OCI-LY1 (cell line): ENCODE measurements around the gene RNF207.

Source experiments
- H2AFZ ChIP-seq: fragments of 200-600 bp; sonication (generic), shearing (Covaris generic); 2 replicates; pipeline ENCODE4 v1.6.0; 2014; ENCODE audit warnings: antibody characterized with exemption, mild to moderate bottlenecking, low read length
- H3F3A ChIP-seq: fragments of 200-600 bp; sonication (generic), shearing (Covaris generic); 2 replicates; pipeline ENCODE4 v1.6.0; 2014; ENCODE audit warnings: mild to moderate bottlenecking, antibody characterized with exemption, low read length, moderate library complexity; ENCODE audit not compliant: insufficient read depth
- H3K27ac ChIP-seq: fragments of 200-600 bp; sonication (generic); 2 replicates; pipeline ENCODE4 v1.5.1; 2014; ENCODE audit warnings: low read length, mixed run types, mild to moderate bottlenecking, low read depth; ENCODE audit not compliant: poor library complexity, severe bottlenecking
- H3K27me3 ChIP-seq: fragments of 200-600 bp; sonication (generic); 2 replicates; pipeline ENCODE4 v1.6.0; 2014; ENCODE audit warnings: antibody characterized with exemption, mild to moderate bottlenecking, low read length, moderate library complexity; ENCODE audit not compliant: insufficient read depth
- H3K36me3 ChIP-seq: fragments of 200-600 bp; sonication (generic); 2 replicates; pipeline ENCODE4 v1.6.1; 2014; ENCODE audit warnings: mild to moderate bottlenecking, antibody characterized with exemption, low read length, moderate library complexity, mixed read lengths; ENCODE audit not compliant: insufficient read depth
- H3K4me1 ChIP-seq: fragments of 200-600 bp; sonication (generic); 2 replicates; pipeline ENCODE4 v1.5.1; 2014; ENCODE audit warnings: mild to moderate bottlenecking, low read length, moderate library complexity; ENCODE audit not compliant: insufficient read depth, severe bottlenecking
- H3K4me2 ChIP-seq: fragments of 200-600 bp; sonication (generic), shearing (Covaris generic); 2 replicates; pipeline ENCODE4 v1.6.1; 2014; ENCODE audit warnings: low read length
- H3K4me3 ChIP-seq: fragments of 200-600 bp; sonication (generic); 2 replicates; pipeline ENCODE4 v1.5.1; 2014; ENCODE audit warnings: low read length, low read depth, mild to moderate bottlenecking, mixed read lengths; ENCODE audit not compliant: poor library complexity, severe bottlenecking
- H3K79me2 ChIP-seq: fragments of 200-600 bp; shearing (Covaris generic); 2 replicates; pipeline ENCODE4 v1.6.1; 2016; ENCODE audit warnings: mixed run types, low read length, mixed read lengths; ENCODE audit not compliant: insufficient read depth
- H3K9ac ChIP-seq: fragments of 200-600 bp; sonication (generic), shearing (Covaris generic); 2 replicates; pipeline ENCODE4 v1.6.1; 2014; ENCODE audit warnings: mild to moderate bottlenecking, low read length, mixed read lengths
- H3K9me2 ChIP-seq: fragments of 200-600 bp; sonication (generic), shearing (Covaris generic); 2 replicates; pipeline ENCODE4 v1.6.1; 2014; ENCODE audit warnings: low read depth, mild to moderate bottlenecking, low read length, mixed read lengths
- H3K9me3 ChIP-seq: fragments of 200-600 bp; shearing (Covaris generic); 2 replicates; pipeline ENCODE4 v1.6.1; 2014; ENCODE audit warnings: low read length, mixed read lengths
- H4K20me1 ChIP-seq: fragments of 200-600 bp; sonication (generic), shearing (Covaris generic); 2 replicates; pipeline ENCODE4 v1.6.0; 2016; ENCODE audit warnings: mild to moderate bottlenecking, low read length; ENCODE audit not compliant: insufficient read depth
- CTCF ChIP-seq: fragments of 200-600 bp; sonication (generic), shearing (Covaris generic); IDR thresholded peaks from 2 replicates; pipeline ENCODE4 v1.5.1; 2017; ENCODE audit warnings: mild to moderate bottlenecking, antibody characterized with exemption, low read length, moderate library complexity, mixed read lengths
- EZH2 ChIP-seq: fragments of 200-600 bp; sonication (generic), shearing (Covaris generic); IDR thresholded peaks from 2 replicates; pipeline ENCODE4 v1.8.0; 2017; ENCODE audit warnings: borderline replicate concordance, mixed run types, mild to moderate bottlenecking, antibody characterized with exemption, low read length, moderate library complexity, mixed read lengths

Gene RNF207

GRCh38 chr1:6174621-6175410 is 31.1 kb upstream of the RNF207 start:
- Histone ChIP-seq H3K4me1 (no peaks in the 10 kb centered on the region), H3K27ac (no peak overlapping the region), H3K79me2 (no peaks in the 10 kb centered on the region), H3K36me3 (no peaks in the 10 kb centered on the region), H3K4me2 (no peak overlapping the region), H3K27me3 (peaks cover 3% of the 10 kb centered on the region), H3K9me2 (no peaks in the 10 kb centered on the region), H3K9ac (no peak overlapping the region), H2AFZ (no peak overlapping the region), H3K4me3 (no peak overlapping the region), H3K9me3 (no peaks in the 10 kb centered on the region), H4K20me1 (no peaks in the 10 kb centered on the region), H3F3A (no peaks in the 10 kb centered on the region)
- TF ChIP-seq EZH2 (no peak), CTCF (no peak)

- H3K4me2 ChIP-seq = no peak overlapping the region
- H4K20me1 ChIP-seq = no peaks in the 10 kb centered on the region
- no peaks in the 10 kb centered on the region for H3K4me1 ChIP-seq
- H2AFZ ChIP-seq = no peak overlapping the region
- peaks cover 3% of the 10 kb centered on the region for H3K27me3 ChIP-seq
- no peaks in the 10 kb centered on the region for H3F3A ChIP-seq
- no peak for TF ChIP-seq CTCF
- no peak for TF ChIP-seq EZH2
- H3K9me2 ChIP-seq = no peaks in the 10 kb centered on the region
- H3K9me3 ChIP-seq = no peaks in the 10 kb centered on the region
- H3K79me2 ChIP-seq = no peaks in the 10 kb centered on the region
- H3K9ac ChIP-seq = no peak overlapping the region
- H3K27ac ChIP-seq = no peak overlapping the region
- H3K4me3 ChIP-seq = no peak overlapping the region
- H3K36me3 ChIP-seq = no peaks in the 10 kb centered on the region
Observed at GRCh38 chr1:6175411-6175828, 30.5 kb upstream of the RNF207 start.

GRCh38 chr1:6176779-6177178 is 29.1 kb upstream of the RNF207 start:
- Histone ChIP-seq H3K27ac (no peak overlapping the region), H3F3A (no peaks in the 10 kb centered on the region), H2AFZ (no peak overlapping the region), H3K36me3 (no peaks in the 10 kb centered on the region), H3K79me2 (no peaks in the 10 kb centered on the region), H3K9ac (no peak overlapping the region), H3K4me2 (no peak overlapping the region), H3K4me1 (no peaks in the 10 kb centered on the region), H3K9me3 (no peaks in the 10 kb centered on the region), H3K4me3 (no peak overlapping the region), H3K9me2 (no peaks in the 10 kb centered on the region), H4K20me1 (no peaks in the 10 kb centered on the region), H3K27me3 (peaks cover 3% of the 10 kb centered on the region)
- TF ChIP-seq CTCF = no peak
- TF ChIP-seq EZH2 = no peak
